ENCODE measurements around the gene EDC4.

- TF ChIP-seq, protein P1, sequence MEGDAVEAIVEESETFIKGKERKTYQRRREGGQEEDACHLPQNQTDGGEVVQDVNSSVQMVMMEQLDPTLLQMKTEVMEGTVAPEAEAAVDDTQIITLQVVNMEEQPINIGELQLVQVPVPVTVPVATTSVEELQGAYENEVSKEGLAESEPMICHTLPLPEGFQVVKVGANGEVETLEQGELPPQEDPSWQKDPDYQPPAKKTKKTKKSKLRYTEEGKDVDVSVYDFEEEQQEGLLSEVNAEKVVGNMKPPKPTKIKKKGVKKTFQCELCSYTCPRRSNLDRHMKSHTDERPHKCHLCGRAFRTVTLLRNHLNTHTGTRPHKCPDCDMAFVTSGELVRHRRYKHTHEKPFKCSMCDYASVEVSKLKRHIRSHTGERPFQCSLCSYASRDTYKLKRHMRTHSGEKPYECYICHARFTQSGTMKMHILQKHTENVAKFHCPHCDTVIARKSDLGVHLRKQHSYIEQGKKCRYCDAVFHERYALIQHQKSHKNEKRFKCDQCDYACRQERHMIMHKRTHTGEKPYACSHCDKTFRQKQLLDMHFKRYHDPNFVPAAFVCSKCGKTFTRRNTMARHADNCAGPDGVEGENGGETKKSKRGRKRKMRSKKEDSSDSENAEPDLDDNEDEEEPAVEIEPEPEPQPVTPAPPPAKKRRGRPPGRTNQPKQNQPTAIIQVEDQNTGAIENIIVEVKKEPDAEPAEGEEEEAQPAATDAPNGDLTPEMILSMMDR (IDR thresholded peaks at IDR 0.05; ENCODE audit: insufficient read depth, low read depth, low read length) = no peak
- TF ChIP-seq EZH2 (IDR thresholded peaks at IDR 0.05; ENCODE audit: insufficient read depth, low read length) = no peak
Observed at GRCh38 chr16:67930678-67931211, 57.9 kb downstream of the EDC4 start.
